DOHH2 (cell line): ENCODE measurements around the gene CLDN11.

Source experiments
- CTCF ChIP-seq: fragments of 200-600 bp; sonication (generic); IDR thresholded peaks from one replicate; pipeline ENCODE4 v1.5.1; 2014; ENCODE audit warnings: antibody characterized with exemption, mild to moderate bottlenecking, low read depth, low read length; ENCODE audit not compliant: poor library complexity, severe bottlenecking
- EZH2phosphoT487 ChIP-seq: fragments of 200-600 bp; sonication (generic); IDR thresholded peaks from 2 replicates; pipeline ENCODE4 v1.6.1; 2017; ENCODE audit warnings: borderline replicate concordance, mild to moderate bottlenecking, antibody characterized with exemption, low read length, moderate library complexity, mixed read lengths

- TF ChIP-seq CTCF (no peak), EZH2phosphoT487 (no peak)
Observed at GRCh38 chr3:170473358-170473757, 54.7 kb downstream of the CLDN11 start.
